ENCODE results near the gene CRACR2B. TPM values are rescaled to one million over a fixed set of nuclear protein-coding genes. Genes with fewer than 3 reads are reported as not detected.

CRACR2B gene
- total RNA-seq = 10 to 100 TPM; 12.7 to 13.7 TPM

DNA sequence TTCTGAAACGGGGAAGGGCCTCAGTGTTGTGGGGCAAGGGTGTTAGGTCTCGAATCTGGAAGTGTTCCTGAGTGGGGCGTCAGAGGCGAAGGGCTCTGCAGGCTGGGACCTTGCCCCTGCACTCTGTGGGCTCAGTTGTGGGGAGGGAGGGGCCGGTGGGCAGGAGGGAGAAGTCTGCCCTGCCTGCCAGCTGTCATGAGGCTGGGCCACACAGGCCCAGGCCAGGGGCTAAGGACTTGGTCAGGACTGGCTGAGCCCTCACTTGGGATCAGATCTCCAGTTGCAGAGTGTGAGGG, at the start of gene CRACR2B:
Gene CRACR2B (plus strand): TSS at position 23 of the 296 bp plus-strand sequence. CDS start 689 bp downstream, outside the sequence.
- Mint-ChIP-seq H3K4me1 (peaks cover 36% of the 10 kb centered on the region), H3K36me3 (ENCODE audit: low read depth) (peaks cover 7% of the 10 kb centered on the region), H3K27ac (peak within 1 kb of the TSS; percentile 31), H3K4me3 (peak within 1 kb of the TSS; percentile 75), H3K9me3 (no peaks in the 10 kb centered on the region), H3K27me3 (peaks cover 38% of the 10 kb centered on the region)
- ChIA-PET CTCF (no interaction called here), POLR2A (interaction anchor here (0.7 to 8.3 kb wide), 4 partner anchors 8 to 19 kb away, joined by 4 to 74 read pairs (median 28); partner anchors contain the start of genes PNPLA2, POLR2L, RPLP2 and TSPAN4)
- no peak for DNase-seq

DNA sequence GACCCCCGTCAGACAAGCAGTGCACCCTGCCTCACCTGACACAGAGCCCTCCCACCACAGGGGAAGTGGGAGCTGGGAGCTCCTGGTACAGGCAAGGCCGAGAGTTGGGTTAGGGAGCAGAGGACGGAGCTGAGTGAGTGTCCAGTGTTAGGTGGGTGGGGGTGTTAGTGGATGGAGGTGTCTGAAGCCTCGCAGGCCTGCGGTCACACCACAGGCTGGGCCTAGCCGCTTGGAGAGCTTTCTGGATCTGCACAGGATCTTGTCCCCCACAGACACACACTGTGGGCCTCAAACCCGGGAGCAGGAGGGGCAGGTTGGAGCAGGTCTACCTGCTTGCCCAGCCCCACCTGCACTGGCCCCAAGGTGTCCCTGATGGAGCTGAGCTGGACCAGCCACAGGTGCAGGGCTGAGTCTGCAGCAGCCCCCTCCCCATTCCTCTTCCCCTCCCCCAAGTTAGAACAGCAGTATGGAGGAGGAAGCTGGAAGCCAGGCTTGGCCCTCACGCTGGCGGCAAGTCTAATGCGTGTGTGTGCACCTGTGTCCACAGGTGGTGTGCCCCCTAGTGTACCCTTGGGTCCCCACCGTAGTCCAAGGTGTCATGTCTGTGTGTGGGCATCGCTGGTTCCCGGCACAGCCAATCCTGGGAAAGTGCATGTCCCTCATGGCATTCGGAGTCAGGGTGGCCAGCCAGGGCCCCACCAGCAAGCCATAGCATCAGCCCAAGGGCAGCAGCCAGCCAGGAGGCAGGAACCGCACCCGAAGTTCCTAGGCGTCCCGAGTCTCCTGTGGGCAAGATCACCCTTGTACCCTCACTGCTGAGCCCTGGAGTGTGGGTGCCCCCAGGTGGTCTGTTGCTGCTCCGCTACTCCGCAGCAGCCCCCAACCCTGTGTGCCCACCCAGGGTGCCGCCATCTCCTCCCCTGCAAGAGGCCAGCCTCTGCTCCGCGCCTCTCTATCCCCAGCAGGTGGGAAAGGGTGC, 48.5 kb upstream of the CRACR2B start:
- ChIA-PET CTCF (no interaction called here), POLR2A (interaction anchor here (0.7 to 3.5 kb wide), 4 partner anchors 11 to 25 kb away, joined by 3 to 35 read pairs (median 8); partner anchors contain the start of genes CEND1 and PIDD1)
- H3K27me3 Mint-ChIP-seq = no peaks in the 10 kb centered on the region
- H3K27ac Mint-ChIP-seq = no peak overlapping the region
- DNase-seq = no peak
- H3K4me1 Mint-ChIP-seq = peaks cover 34% of the 10 kb centered on the region
- peaks cover 8% of the 10 kb centered on the region for H3K36me3 Mint-ChIP-seq (ENCODE audit: low read depth)
- no peaks in the 10 kb centered on the region for H3K9me3 Mint-ChIP-seq
- H3K4me3 Mint-ChIP-seq = peak overlapping the region; percentile 54

DNA sequence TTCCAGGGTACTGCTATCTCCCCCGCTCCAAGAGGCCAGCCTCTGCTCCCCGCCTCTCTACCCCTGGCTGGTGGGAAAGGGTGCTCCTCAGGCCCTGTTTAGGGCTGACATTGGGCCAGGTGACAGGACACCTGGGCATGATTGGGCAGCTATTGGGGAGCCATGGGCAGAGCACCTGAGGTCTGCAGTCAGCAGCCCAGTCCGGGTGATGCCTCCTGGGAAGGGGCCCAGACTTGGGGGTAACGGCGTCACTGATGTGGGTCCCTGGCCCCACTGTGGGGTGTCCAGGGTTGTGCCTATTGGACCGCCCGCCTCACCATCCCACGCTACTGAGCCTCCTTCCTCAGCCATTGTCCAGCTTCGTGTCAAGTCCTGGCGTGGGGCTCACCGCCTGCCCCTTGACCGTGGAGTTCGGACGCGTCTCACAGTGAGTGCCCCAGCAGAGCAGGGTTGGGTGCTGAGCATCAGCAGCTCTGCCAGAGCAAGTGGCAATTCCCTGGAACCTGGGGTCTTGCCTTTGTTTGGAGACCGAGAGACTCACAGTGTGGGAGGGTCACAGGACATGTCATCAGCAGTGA, 47.7 kb upstream of the CRACR2B start:
- Mint-ChIP-seq H3K4me1 (peaks cover 29% of the 10 kb centered on the region), H3K36me3 (ENCODE audit: low read depth) (peaks cover 8% of the 10 kb centered on the region), H3K4me3 (peak overlapping the region; percentile 12), H3K27me3 (no peaks in the 10 kb centered on the region), H3K27ac (no peak overlapping the region), H3K9me3 (no peaks in the 10 kb centered on the region)
- ChIA-PET POLR2A (no interaction called here), CTCF (no interaction called here)
- DNase-seq = no peak

DNA sequence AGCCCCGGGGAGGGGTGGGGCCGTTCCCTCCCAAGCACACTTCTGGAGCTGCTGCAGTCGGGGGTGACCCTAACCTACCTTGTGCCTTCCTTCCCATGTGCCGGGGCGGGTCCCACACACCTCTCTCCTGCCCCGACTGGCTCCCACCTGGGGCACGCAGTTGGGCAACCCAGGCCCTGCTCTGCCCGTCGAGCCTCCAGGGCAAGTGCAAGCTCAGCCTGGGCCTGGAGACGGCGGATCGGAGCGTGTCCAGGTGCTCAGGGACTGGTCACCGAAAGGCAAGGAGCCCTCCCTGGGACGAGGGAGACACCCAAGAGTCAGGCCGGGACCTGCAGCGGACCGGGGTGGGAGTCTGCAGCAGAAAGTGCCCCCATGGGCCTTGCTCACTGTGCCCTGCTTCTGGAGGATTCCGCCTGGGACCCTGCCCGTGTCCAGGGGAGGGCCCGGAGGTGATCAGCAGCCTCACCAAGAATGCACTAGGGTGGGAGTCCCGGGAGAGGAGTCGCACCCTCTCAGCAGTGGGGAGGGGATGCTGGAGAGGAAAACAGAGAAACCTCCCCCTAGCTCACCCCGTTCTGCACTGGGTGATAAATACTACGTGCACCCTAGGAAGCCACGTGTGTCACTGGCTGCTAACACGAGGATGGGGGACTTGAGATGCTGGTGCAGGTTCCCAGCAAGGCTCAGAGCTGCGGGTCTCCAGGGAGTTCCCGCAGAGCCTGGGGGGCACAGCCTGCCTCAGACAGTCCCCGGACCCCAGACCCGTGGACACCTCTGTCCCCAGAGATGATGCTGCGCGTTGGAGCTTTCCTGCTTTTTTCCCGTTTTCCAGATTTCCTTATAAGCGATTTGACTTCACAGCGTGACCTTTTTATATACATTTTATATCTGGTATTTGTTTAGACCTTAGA, 45.2 kb upstream of the CRACR2B start:
- POLR2A ChIA-PET = no interaction called here
- peaks cover 8% of the 10 kb centered on the region for H3K36me3 Mint-ChIP-seq (ENCODE audit: low read depth)

DNA sequence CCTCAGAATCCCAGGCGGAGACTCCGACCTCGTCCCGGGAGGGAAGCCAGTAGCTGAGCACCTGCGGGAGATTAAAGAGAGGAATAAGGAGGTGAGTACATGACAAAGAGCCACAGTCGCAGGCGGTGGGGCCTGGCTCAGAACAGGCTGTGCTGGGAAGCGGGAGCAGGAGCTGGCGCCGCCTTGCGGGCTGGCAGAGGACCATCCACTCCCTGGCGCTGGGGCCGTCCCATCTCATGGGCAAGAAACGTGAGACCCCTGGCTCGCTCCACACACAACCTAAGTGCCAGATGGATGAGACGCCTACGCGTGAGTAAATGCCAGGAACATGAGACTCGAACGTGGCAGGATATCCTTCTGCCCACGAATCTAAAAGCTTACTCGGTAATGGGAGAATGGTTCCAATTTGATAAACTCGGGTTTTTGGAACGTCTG, 44.1 kb upstream of the CRACR2B start:
- H3K4me1 Mint-ChIP-seq = peaks cover 22% of the 10 kb centered on the region
- H3K36me3 Mint-ChIP-seq (ENCODE audit: low read depth) = peaks cover 8% of the 10 kb centered on the region
- H3K4me3 Mint-ChIP-seq = no peak overlapping the region
- no peak overlapping the region for H3K27ac Mint-ChIP-seq
- CTCF ChIA-PET = interaction anchor here (0.6 kb wide), 2 partner anchors 39 to 94 kb away, joined by 3 read pairs; no protein-coding TSS in a partner anchor
- H3K9me3 Mint-ChIP-seq = no peaks in the 10 kb centered on the region
- DNase-seq = no peak
- no peaks in the 10 kb centered on the region for H3K27me3 Mint-ChIP-seq
- POLR2A ChIA-PET = no interaction called here

More for the DNA sequence above, 45.2 kb upstream of the CRACR2B start:
- DNase-seq = no peak
- no peaks in the 10 kb centered on the region for H3K27me3 Mint-ChIP-seq
- peaks cover 20% of the 10 kb centered on the region for H3K4me1 Mint-ChIP-seq
- CTCF ChIA-PET = no interaction called here
- no peak overlapping the region for H3K27ac Mint-ChIP-seq
- no peaks in the 10 kb centered on the region for H3K9me3 Mint-ChIP-seq
- H3K4me3 Mint-ChIP-seq = no peak overlapping the region

DNA sequence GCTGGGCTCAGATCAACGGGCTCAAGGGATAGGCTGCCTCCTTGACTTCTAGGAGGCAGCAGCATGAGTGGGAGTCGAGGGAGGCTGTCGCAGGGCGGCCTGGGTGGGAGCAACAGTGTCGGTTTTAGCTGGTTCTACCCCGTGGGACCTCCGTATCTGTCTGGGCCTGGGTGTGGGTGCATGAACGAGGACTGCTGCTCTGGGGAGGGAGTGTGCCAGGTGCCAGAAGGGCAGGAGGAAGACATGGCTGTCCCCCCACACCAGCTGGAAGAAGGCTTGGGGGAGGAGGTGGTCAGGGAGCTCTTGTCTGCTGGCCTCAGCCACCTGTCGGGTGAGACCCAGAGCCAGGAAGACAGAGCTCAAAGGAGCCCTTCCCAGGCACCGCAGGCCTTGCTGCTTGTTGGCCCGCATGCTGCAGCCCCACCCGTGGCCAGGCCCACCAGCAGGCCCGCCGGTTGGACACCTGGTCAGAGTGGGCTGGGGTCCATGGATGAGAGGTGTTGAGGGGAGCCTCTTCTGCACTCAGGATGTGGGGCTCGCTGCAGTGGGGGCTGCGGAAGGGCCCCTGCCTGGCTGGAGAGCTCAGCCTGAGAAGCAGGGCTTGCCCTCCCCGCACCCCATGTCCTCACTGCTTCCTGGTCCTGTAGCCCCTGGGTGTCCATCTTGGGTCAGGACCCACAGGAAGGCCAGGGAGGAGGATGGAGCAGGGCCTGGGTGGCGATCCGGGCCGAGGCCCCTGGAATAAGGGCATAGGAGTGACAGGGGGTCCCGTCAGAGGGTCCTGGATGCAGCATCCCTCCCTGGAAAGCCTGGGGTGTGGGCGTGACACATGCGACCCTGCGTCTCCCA, 41.3 kb upstream of the CRACR2B start:
- ChIA-PET POLR2A (interaction anchor here (0.9 to 1.1 kb wide), 3 partner anchors 9 to 23 kb away, joined by 3 read pairs; partner anchors contain the start of genes GATD1 and RPLP2), CTCF (interaction anchor here (1.3 kb wide), 1 partner anchor 91 kb away, joined by 3 read pairs; the partner anchor contains the start of gene TMEM80)
- H3K36me3 Mint-ChIP-seq (ENCODE audit: low read depth) = peaks cover 9% of the 10 kb centered on the region
- no peak for DNase-seq
- no peak overlapping the region for H3K27ac Mint-ChIP-seq
- no peaks in the 10 kb centered on the region for H3K27me3 Mint-ChIP-seq
- no peaks in the 10 kb centered on the region for H3K9me3 Mint-ChIP-seq
- peaks cover 18% of the 10 kb centered on the region for H3K4me1 Mint-ChIP-seq
- H3K4me3 Mint-ChIP-seq = no peak overlapping the region

DNA sequence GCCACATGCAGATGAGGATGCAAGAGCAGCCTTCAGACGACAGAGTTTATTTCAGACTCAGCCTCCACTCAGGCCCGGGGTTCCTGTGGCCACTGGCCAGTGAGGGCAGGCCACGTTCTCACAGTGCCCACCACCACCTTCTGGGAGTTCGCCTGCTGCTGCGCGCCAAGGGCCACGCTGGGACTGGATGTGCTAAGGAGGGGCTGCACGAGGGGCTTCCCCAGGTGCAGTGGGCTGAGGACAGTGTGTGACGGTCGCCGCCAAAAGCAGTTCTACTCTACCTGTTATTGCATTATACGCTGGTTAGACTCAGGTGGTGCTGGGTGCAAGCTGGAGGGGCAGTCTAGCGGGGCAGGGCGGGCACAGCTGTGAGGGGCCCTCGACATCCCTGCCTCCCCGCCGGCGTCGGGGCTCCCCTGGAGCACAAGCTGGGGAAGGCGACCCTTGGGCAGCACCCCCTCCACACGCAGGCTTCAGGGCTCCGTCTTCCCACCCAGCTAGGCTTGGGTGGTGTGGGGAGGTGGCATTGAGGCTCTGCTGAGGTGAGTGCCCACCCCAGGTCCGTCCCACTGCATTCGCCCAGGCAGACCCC, 40.5 kb upstream of the CRACR2B start:
- Mint-ChIP-seq H3K9me3 (no peaks in the 10 kb centered on the region), H3K27ac (no peak overlapping the region), H3K36me3 (ENCODE audit: low read depth) (peaks cover 9% of the 10 kb centered on the region), H3K27me3 (no peaks in the 10 kb centered on the region), H3K4me1 (peaks cover 18% of the 10 kb centered on the region), H3K4me3 (no peak overlapping the region)
- CTCF ChIA-PET = no interaction called here
- POLR2A ChIA-PET = interaction anchor here (1.4 kb wide), 1 partner anchor 9 kb away, joined by 4 read pairs; no protein-coding TSS in a partner anchor
- no peak for DNase-seq

DNA sequence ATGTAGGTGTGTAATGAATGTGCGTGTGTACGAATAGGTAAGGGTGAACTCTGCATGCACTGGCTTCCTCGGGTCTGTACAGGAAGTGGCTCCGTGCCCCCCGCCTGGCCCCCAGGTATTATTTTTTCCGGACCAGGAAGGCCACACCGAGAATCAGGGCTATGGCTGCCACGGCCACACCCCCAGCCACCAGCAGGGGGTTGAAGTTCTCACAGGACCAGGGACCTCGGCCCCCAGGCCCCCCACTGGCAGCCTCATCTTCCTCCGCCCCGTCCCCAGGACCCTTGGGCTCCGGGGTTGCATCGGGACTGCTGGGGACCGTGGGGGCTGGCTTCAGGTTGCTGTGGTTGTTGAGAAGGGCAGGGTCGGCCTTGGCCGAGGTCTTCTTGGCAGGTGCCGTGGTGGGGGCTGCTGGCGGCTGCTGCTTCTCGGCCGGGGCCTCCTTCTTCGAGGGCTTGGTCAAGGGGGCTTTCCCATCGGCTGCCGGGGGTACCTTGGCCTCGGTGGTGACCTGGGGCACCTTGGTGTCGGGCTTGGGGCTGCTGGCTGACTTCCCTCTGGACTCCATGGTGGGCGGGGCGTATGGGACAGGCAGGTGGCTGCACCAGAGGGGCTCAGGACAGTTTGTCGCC, 39.6 kb upstream of the CRACR2B start:
- Mint-ChIP-seq H3K9me3 (no peaks in the 10 kb centered on the region), H3K4me1 (peaks cover 18% of the 10 kb centered on the region), H3K27me3 (no peaks in the 10 kb centered on the region), H3K27ac (no peak overlapping the region), H3K4me3 (no peak overlapping the region), H3K36me3 (ENCODE audit: low read depth) (peaks cover 9% of the 10 kb centered on the region)
- ChIA-PET POLR2A (interaction anchor here (1.1 to 1.4 kb wide), 2 partner anchors 8 to 10 kb away, joined by 4 read pairs; no protein-coding TSS in a partner anchor), CTCF (no interaction called here)
- DNase-seq = no peak

DNA sequence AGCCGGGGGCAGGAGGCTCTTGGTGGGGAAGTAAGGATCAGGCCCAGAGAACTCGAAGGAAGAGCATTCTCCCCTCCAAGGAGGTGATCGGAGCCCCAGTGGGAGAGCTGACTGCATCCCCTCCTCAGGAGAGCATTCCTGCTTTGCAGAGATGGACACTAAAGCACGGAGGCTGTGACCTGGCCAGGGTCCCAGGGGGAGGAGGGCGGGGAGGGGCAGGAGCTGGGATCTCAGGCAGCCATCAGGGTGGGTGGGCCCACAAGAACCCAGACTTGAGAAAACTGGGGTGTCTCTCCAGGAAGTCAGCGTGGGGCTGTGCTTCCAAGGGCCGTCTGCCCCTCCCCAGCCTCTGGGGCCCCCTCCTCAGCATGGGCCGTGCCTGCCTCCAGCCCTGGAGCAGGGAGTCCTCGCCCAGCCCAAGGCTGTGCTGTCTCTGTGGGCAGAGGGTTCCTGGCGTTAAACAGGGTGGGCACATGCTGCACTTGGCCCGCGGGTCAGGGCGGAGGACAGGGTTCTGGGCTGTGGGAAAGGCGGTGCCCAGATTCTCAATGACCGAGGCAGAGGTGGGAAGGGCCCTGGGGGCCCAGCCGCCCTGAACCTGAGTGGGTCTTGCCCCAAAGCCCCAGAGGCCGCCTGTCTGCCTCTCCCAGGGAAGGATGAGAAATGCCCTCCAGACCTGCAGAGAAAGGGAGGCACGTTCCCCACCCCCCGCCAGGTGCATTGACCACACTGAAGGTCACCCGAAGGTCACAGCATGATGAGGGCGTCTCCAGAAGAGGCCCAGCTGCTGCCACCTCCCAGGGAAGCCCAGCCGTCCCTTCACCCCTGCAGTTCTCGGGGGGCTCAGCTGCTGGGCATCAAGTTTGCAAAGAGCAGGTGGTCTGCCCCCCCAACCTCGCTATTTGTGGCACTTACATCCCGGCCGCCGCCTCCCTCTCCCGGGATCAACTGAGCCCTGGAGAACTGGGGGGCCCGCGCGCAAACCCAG, 38.5 kb upstream of the CRACR2B start:
- H3K4me3 Mint-ChIP-seq = peak overlapping the region; percentile 52
- no peak overlapping the region for H3K27ac Mint-ChIP-seq
- no peaks in the 10 kb centered on the region for H3K27me3 Mint-ChIP-seq
- peaks cover 23% of the 10 kb centered on the region for H3K4me1 Mint-ChIP-seq
- CTCF ChIA-PET = interaction anchor here (0.5 kb wide), 1 partner anchor 12 kb away, joined by 4 read pairs; no protein-coding TSS in a partner anchor
- H3K9me3 Mint-ChIP-seq = no peaks in the 10 kb centered on the region
- H3K36me3 Mint-ChIP-seq (ENCODE audit: low read depth) = peaks cover 8% of the 10 kb centered on the region
- DNase-seq = no peak
- POLR2A ChIA-PET = interaction anchor here (0.6 to 2.0 kb wide), 7 partner anchors 10 to 552 kb away, joined by 3 to 5 read pairs (median 3); partner anchors contain the start of genes PHRF1 and RPLP2

DNA sequence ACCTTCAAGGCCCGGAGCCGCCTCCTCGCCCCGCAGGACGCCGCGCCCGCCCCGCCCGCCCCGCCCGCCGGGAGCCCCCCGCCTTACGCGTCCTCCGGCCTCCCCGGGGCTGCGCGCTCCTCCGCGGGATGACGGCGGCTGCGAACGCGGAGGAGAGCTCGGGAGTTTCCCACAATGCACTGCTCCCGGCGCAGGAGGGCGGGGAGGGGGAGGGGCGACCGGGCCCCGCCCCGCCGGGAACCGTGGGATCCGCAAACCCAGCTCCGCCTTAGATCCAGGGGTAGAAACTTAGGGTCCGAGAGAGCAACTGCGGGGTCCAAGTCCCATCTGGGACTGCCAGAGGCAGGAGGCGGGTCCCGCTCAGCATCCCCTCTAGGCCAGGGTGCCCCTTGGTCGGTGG, 37.8 kb upstream of the CRACR2B start, which contains the start of gene CEND1:
Gene CEND1 (minus strand): TSS at position 148 of the 400 bp plus-strand sequence. CDS start 1,514 bp downstream, outside the sequence.
- Mint-ChIP-seq H3K27me3 (no peaks in the 10 kb centered on the region), H3K9me3 (no peaks in the 10 kb centered on the region), H3K4me1 (peaks cover 26% of the 10 kb centered on the region), H3K4me3 (peak within 1 kb of the TSS; percentile 52), H3K27ac (no peak within 1 kb of the TSS), H3K36me3 (ENCODE audit: low read depth) (peaks cover 8% of the 10 kb centered on the region)
- ChIA-PET CTCF (interaction anchor here (0.6 kb wide), 1 partner anchor 19 kb away, joined by 3 read pairs; no protein-coding TSS in a partner anchor), POLR2A (interaction anchor here (0.6 to 2.0 kb wide), 5 partner anchors 11 to 214 kb away, joined by 3 to 5 read pairs (median 3); partner anchors contain the start of genes PHRF1 and RPLP2)
- DNase-seq = peak; percentile 68
